Activated CD4-positive, alpha-beta T cell treated with anti-CD3 and anti-CD28 coated beads, Interleukin-2, amount 50 U/mL, for 4 hours (primary cell): Measurements from ENCODE around the gene PRR33.
"Not testable (repeated sequence)": the region's sequence is repeated elsewhere in the genome, so short reads cannot be mapped to it uniquely, and the experiment has no call there.

ENCODE experiments used
- DNase-seq, 2 experiments: peaks; one replicate each; pipeline ENCODE4 v3.0.0-alpha.2; 2020

Gene PRR33

GRCh38 chr11:1891831-1892115 lies at the start of gene PRR33:
Gene PRR33 (minus strand): TSS chr11:1891895. CDS start chr11:1890584, 1,311 bp downstream.
- no peak for DNase-seq

- not testable (repeated sequence) for DNase-seq
Measured at GRCh38 chr11:1939788-1940187, 48.1 kb upstream of the PRR33 start.

- DNase-seq = no peak
Measured at GRCh38 chr11:1939006-1939625, 47.4 kb upstream of the PRR33 start.

- DNase-seq = no peak
Measured at GRCh38 chr11:1938343-1939005, 46.8 kb upstream of the PRR33 start.

GRCh38 chr11:1937616-1938342 lies 46.1 kb upstream of the PRR33 start:
- DNase-seq = no peak

- no peak for DNase-seq
Measured at GRCh38 chr11:1936781-1937615, 45.3 kb upstream of the PRR33 start.

- DNase-seq = no peak
Measured at GRCh38 chr11:1936072-1936780, 44.5 kb upstream of the PRR33 start.

GRCh38 chr11:1935156-1936071 lies 43.7 kb upstream of the PRR33 start:
- no peak for DNase-seq

GRCh38 chr11:1934335-1935155 lies 42.9 kb upstream of the PRR33 start:
- DNase-seq = no peak

- DNase-seq = no peak
Measured at GRCh38 chr11:1933416-1934334, 42.0 kb upstream of the PRR33 start.

GRCh38 chr11:1932681-1933080 lies 41.0 kb upstream of the PRR33 start:
- no peak for DNase-seq

- no peak for DNase-seq
Measured at GRCh38 chr11:1932105-1932480, 40.4 kb upstream of the PRR33 start.

- DNase-seq = no peak
Measured at GRCh38 chr11:1931341-1932104, 39.8 kb upstream of the PRR33 start.

- DNase-seq = no peak
Measured at GRCh38 chr11:1930462-1930830, 38.8 kb upstream of the PRR33 start.

GRCh38 chr11:1929621-1930461 lies 38.1 kb upstream of the PRR33 start:
- DNase-seq = no peak

- DNase-seq = no peak
Measured at GRCh38 chr11:1928891-1929541, 37.3 kb upstream of the PRR33 start.

- DNase-seq = no peak
Measured at GRCh38 chr11:1928470-1928890, 36.8 kb upstream of the PRR33 start.
